ENCODE results near the gene CPA4.

CPA4 gene

GRCh38 chr7:130345136-130345535 is 52.2 kb downstream of the CPA4 start:
- Histone ChIP-seq H3K9me2 (replicated peaks; ENCODE audit: control insufficient read depth, low read length) (no peaks in the 10 kb centered on the region), H3F3A (ENCODE audit: control insufficient read depth, insufficient read depth) (no peaks in the 10 kb centered on the region), H3K9me3 (ENCODE audit: control insufficient read depth, insufficient read depth, low read length) (no peaks in the 10 kb centered on the region), H3K4me1 (ENCODE audit: control insufficient read depth, low read length) (no peaks in the 10 kb centered on the region), H3K4me3 (ENCODE audit: low read length) (no peak overlapping the region), H3K27ac (ENCODE audit: low read depth, low read length) (no peak overlapping the region), H3K79me2 (ENCODE audit: control insufficient read depth, low read length) (no peaks in the 10 kb centered on the region), H3K4me2 (ENCODE audit: low read length) (no peak overlapping the region), H3K27me3 (ENCODE audit: control insufficient read depth, low read length) (peaks cover 2% of the 10 kb centered on the region; the same call in 1 of the 2 replicates), H3K36me3 (ENCODE audit: control insufficient read depth, low read length) (no peaks in the 10 kb centered on the region), H4K20me1 (ENCODE audit: control insufficient read depth, insufficient read depth, low read depth, low read length) (no peaks in the 10 kb centered on the region)
- no peak for TF ChIP-seq EZH2phosphoT487 (IDR thresholded peaks at IDR 0.05; ENCODE audit: borderline replicate concordance, low read length)
- TF ChIP-seq, protein P1, sequence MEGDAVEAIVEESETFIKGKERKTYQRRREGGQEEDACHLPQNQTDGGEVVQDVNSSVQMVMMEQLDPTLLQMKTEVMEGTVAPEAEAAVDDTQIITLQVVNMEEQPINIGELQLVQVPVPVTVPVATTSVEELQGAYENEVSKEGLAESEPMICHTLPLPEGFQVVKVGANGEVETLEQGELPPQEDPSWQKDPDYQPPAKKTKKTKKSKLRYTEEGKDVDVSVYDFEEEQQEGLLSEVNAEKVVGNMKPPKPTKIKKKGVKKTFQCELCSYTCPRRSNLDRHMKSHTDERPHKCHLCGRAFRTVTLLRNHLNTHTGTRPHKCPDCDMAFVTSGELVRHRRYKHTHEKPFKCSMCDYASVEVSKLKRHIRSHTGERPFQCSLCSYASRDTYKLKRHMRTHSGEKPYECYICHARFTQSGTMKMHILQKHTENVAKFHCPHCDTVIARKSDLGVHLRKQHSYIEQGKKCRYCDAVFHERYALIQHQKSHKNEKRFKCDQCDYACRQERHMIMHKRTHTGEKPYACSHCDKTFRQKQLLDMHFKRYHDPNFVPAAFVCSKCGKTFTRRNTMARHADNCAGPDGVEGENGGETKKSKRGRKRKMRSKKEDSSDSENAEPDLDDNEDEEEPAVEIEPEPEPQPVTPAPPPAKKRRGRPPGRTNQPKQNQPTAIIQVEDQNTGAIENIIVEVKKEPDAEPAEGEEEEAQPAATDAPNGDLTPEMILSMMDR (IDR thresholded peaks at IDR 0.05; ENCODE audit: low read depth, low read length, poor library complexity, severe bottlenecking), result no peak

GRCh38 chr7:130345725-130346124 is 52.8 kb downstream of the CPA4 start:
- H3K9me3 ChIP-seq (ENCODE audit: control insufficient read depth, insufficient read depth, low read length), result no peaks in the 10 kb centered on the region
- H3K4me3 ChIP-seq (ENCODE audit: low read length), result no peak overlapping the region
- H3K36me3 ChIP-seq (ENCODE audit: control insufficient read depth, low read length), result no peaks in the 10 kb centered on the region
- no peak for TF ChIP-seq EZH2phosphoT487 (IDR thresholded peaks at IDR 0.05; ENCODE audit: borderline replicate concordance, low read length)
- TF ChIP-seq, protein P1 (IDR thresholded peaks at IDR 0.05; ENCODE audit: low read depth, low read length, poor library complexity, severe bottlenecking), result no peak
- H3K27me3 ChIP-seq (ENCODE audit: control insufficient read depth, low read length), result peaks cover 1% of the 10 kb centered on the region; the same call in 1 of the 2 replicates
- H4K20me1 ChIP-seq (ENCODE audit: control insufficient read depth, insufficient read depth, low read depth, low read length), result no peaks in the 10 kb centered on the region
- no peaks in the 10 kb centered on the region for H3K9me2 ChIP-seq (replicated peaks; ENCODE audit: control insufficient read depth, low read length)
- no peak overlapping the region for H3K4me2 ChIP-seq (ENCODE audit: low read length)
- H3K4me1 ChIP-seq (ENCODE audit: control insufficient read depth, low read length), result no peaks in the 10 kb centered on the region
- no peaks in the 10 kb centered on the region for H3K79me2 ChIP-seq (ENCODE audit: control insufficient read depth, low read length)
- H3F3A ChIP-seq (ENCODE audit: control insufficient read depth, insufficient read depth), result no peaks in the 10 kb centered on the region
- H3K27ac ChIP-seq (ENCODE audit: low read depth, low read length), result no peak overlapping the region

- Histone ChIP-seq H3K79me2 (ENCODE audit: control insufficient read depth, low read length) (no peaks in the 10 kb centered on the region), H3F3A (ENCODE audit: control insufficient read depth, insufficient read depth) (no peaks in the 10 kb centered on the region), H3K4me1 (ENCODE audit: control insufficient read depth, low read length) (no peaks in the 10 kb centered on the region), H3K9me2 (replicated peaks; ENCODE audit: control insufficient read depth, low read length) (no peaks in the 10 kb centered on the region), H4K20me1 (ENCODE audit: control insufficient read depth, insufficient read depth, low read depth, low read length) (no peaks in the 10 kb centered on the region), H3K9me3 (ENCODE audit: control insufficient read depth, insufficient read depth, low read length) (no peaks in the 10 kb centered on the region), H3K27me3 (ENCODE audit: control insufficient read depth, low read length) (peaks cover 2% of the 10 kb centered on the region; the same call in 1 of the 2 replicates), H3K4me2 (ENCODE audit: low read length) (no peak overlapping the region), H3K36me3 (ENCODE audit: control insufficient read depth, low read length) (no peaks in the 10 kb centered on the region), H3K4me3 (ENCODE audit: low read length) (no peak overlapping the region), H3K27ac (ENCODE audit: low read depth, low read length) (no peak overlapping the region)
- TF ChIP-seq, protein P1 (IDR thresholded peaks at IDR 0.05; ENCODE audit: low read depth, low read length, poor library complexity, severe bottlenecking), result no peak
- TF ChIP-seq EZH2phosphoT487 (IDR thresholded peaks at IDR 0.05; ENCODE audit: borderline replicate concordance, low read length), result no peak
These were observed 53.4 kb downstream of the CPA4 start for GRCh38 chr7:130346177-130346905.
